Raji (cell line): ENCODE measurements around the gene ZBED1.

Experiments
- POLR2A ChIP-seq: IDR thresholded peaks from 2 replicates; pipeline ENCODE4 v1.6.1; 2011; ENCODE audit warnings: low read depth, low read length, control low read depth; ENCODE audit not compliant: insufficient read depth

ZBED1 gene

GRCh38 chrX:2523911-2524310 is 23.1 kb upstream of the ZBED1 start:
- no peak for TF ChIP-seq POLR2A

GRCh38 chrX:2521927-2522386 is 21.2 kb upstream of the ZBED1 start:
- TF ChIP-seq POLR2A: no peak

GRCh38 chrX:2521092-2521926 is 20.5 kb upstream of the ZBED1 start:
- no peak for TF ChIP-seq POLR2A

- no peak for TF ChIP-seq POLR2A
These were observed 19.8 kb upstream of the ZBED1 start for GRCh38 chrX:2520539-2520938.

- no peak for TF ChIP-seq POLR2A
These were observed 16.3 kb upstream of the ZBED1 start for GRCh38 chrX:2517055-2517454.

GRCh38 chrX:2516623-2517022 is 15.8 kb upstream of the ZBED1 start:
- TF ChIP-seq POLR2A: no peak

GRCh38 chrX:2514131-2514530 is 13.4 kb upstream of the ZBED1 start:
- TF ChIP-seq POLR2A: no peak

GRCh38 chrX:2513121-2513664 is 12.4 kb upstream of the ZBED1 start:
- no peak for TF ChIP-seq POLR2A

GRCh38 chrX:2512501-2512900 is 11.7 kb upstream of the ZBED1 start:
- no peak for TF ChIP-seq POLR2A

GRCh38 chrX:2511326-2511725 is 10.6 kb upstream of the ZBED1 start:
- TF ChIP-seq POLR2A: no peak

- TF ChIP-seq POLR2A: no peak
These were observed 8.0 kb upstream of the ZBED1 start for GRCh38 chrX:2508648-2509335.

- TF ChIP-seq POLR2A: no peak
These were observed 7.3 kb upstream of the ZBED1 start for GRCh38 chrX:2507904-2508627.

- no peak for TF ChIP-seq POLR2A
These were observed 6.4 kb upstream of the ZBED1 start for GRCh38 chrX:2507196-2507595.

GRCh38 chrX:2504706-2505332 is 4.0 kb upstream of the ZBED1 start:
- no peak for TF ChIP-seq POLR2A

GRCh38 chrX:2503591-2504500 is 3.1 kb upstream of the ZBED1 start:
- no peak for TF ChIP-seq POLR2A
